Measurements from ENCODE around the gene ZNF407.
"Not testable (repeated sequence)": the region's sequence is repeated elsewhere in the genome, so short reads cannot be mapped to it uniquely, and the experiment has no call there.

Gene ZNF407

DNA sequence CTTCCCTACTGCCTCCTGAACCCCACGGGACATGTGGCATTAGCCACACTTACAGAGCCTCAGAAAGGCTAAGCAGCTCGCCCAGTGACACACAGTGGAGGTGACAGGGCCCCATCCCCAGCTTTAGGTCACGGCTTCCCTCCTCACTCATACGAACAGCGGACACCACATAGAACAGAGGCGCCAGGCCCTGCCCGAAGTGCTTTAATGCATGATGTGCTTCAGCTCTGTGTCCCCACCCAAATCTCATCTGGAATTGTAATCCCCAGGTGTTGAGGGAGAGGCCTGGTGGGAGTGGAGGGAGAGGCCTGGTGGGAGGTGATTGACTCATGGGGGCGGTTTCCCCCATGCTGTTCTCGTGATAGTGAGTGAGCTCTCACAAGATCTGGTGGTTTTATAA lies 476.0 kb downstream of the ZNF407 start:
- no peak for DNase-seq (ENCODE audit: low read depth)

- no peak for DNase-seq (ENCODE audit: low read depth)
These were observed 476.7 kb downstream of the ZNF407 start for GRCh38 chr18:75074196-75075015.

- no peak for DNase-seq (ENCODE audit: low read depth)
These were observed 477.3 kb downstream of the ZNF407 start for GRCh38 chr18:75075016-75075305.

GRCh38 chr18:75075429-75075841 lies 477.8 kb downstream of the ZNF407 start:
- DNase-seq (ENCODE audit: low read depth) = no peak

DNA sequence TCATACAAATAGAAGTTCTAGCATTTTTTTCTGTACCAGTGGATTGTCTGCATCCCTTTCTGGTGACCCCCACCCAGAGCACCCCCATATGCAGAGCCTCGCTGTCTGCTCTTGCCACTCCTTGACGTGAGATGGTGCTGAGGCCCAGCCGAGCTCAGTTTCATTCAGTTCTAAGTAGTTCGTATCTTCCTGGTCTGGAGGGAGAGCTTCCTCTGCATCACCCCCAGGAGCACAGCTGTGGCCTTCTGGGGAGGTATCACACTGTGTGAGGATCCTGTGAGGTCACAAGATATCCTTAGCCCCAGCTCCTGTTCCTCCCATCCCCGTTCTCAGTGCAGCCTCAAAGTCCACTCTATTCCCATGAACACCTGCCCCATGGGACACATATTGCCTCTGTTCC lies 478.6 kb downstream of the ZNF407 start:
- no peak for DNase-seq (ENCODE audit: low read depth)

DNA sequence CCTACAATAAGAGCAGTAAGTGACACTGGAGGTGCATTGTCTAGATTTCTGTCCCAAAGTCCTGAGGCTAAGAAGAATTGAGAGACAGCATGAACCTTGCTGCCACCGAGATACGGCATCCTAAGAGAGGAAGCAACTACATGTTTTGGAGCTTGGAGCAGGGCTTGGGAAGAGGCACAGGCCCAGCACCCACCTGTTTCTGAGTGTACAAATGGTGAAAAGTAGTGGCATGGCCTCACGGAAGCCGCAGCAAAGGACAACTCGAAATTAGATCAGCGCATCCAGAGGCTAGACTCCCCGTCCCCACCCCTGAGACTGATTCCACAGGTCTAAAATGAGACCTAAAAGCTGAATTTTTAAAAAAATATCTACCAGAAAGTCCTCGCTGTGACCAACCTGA lies 483.8 kb downstream of the ZNF407 start:
- no peak for DNase-seq (ENCODE audit: low read depth)

- DNase-seq (ENCODE audit: low read depth) = no peak
These were observed 485.5 kb downstream of the ZNF407 start for GRCh38 chr18:75083131-75083530.

- DNase-seq (ENCODE audit: low read depth) = no peak
These were observed 486.1 kb downstream of the ZNF407 start for GRCh38 chr18:75083761-75084160.

DNA sequence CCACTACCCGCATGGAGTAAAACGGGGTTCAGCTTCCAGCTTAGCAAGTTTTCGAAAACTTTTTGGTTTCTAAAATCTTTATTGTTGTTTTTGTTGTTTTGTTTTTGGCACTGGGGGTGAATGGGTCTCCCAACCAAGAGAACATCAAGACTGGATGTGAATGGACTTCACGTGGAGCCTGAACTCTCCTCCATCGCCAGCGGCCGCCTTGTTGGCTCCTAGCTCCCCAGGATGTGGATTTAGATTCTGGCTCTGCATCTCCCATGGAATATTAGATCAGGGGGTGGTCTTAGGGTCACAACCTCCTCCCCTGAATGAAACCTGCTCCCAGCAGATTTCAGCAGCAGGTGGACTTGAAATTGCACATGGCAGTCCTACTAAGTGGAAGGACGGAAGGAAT lies 488.0 kb downstream of the ZNF407 start:
- DNase-seq (ENCODE audit: low read depth) = not testable (repeated sequence)

GRCh38 chr18:75086494-75087034 lies 488.9 kb downstream of the ZNF407 start:
- no peak for DNase-seq (ENCODE audit: low read depth)

DNA sequence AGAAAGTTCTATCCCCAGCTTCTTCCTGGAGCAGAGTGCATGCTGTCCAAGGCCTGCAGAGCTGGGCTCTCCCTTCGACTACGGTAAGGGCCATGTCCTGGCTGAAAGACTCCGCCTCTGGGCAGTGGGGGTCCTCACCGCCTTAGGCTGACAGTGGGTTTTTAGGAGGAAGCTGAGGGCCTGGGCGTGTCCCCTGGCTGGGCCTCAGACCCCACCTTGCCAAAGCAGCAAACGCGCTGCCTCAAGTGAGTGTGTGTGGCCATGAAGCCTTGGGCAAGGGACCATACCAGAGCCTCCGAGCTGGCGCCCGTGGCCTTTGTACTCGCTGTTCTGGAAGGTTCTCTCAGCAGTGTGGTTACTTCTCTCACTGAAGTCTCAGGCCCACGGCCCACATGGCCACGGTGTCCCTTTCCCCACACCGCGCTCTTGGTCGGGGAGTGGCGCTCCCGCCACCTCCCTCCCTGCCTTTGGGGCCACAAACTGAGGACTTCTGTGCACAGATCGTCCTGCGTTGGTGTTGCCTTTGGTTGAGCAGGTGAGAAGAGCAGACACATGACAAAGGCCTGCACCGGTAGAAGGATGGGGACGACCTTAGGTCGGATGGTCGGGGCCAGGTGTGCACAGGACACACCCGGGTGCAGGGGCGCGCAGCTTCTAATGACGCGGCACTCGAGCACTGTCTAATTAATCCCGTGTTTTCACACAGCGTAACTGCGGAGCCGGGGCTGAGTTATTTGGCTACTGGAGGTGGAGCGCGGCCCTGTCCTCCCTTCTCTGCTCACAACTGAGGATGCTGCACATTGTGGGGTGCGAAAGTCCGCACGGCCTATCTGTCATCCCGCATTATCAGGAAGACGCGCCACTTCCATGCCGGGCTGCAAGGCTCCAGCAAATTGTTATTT lies 489.7 kb downstream of the ZNF407 start:
- DNase-seq (ENCODE audit: low read depth) = no peak

DNA sequence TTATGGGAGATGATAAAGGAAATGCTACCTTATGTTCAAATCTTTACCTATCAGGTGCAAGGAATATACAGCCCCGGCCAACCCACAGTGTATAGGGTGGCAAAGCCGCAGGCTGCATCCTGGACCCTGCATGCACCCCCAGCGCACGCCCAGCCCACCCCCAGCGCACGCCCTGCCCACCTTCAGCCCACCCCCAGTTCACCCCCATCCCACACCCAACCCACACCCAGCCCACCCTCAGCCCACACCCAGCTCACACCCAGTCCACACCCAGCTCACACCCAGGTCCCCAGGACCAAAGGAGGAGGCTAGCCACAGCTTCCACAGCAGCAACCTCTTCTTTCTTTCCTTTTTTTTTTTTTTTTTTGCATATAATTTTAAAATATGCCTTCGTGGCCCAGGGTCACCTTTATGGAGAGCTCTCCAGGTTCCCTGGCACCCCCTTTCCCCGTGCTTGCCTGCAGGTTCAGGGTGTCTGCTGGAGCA lies 490.4 kb downstream of the ZNF407 start:
- no peak for DNase-seq (ENCODE audit: low read depth)

- no peak for DNase-seq (ENCODE audit: low read depth)
These were observed 491.0 kb downstream of the ZNF407 start for GRCh38 chr18:75088622-75089211.

GRCh38 chr18:75089748-75090327 lies 492.2 kb downstream of the ZNF407 start:
- DNase-seq (ENCODE audit: low read depth) = no peak

- no peak for DNase-seq (ENCODE audit: low read depth)
These were observed 492.7 kb downstream of the ZNF407 start for GRCh38 chr18:75090336-75090735.

DNA sequence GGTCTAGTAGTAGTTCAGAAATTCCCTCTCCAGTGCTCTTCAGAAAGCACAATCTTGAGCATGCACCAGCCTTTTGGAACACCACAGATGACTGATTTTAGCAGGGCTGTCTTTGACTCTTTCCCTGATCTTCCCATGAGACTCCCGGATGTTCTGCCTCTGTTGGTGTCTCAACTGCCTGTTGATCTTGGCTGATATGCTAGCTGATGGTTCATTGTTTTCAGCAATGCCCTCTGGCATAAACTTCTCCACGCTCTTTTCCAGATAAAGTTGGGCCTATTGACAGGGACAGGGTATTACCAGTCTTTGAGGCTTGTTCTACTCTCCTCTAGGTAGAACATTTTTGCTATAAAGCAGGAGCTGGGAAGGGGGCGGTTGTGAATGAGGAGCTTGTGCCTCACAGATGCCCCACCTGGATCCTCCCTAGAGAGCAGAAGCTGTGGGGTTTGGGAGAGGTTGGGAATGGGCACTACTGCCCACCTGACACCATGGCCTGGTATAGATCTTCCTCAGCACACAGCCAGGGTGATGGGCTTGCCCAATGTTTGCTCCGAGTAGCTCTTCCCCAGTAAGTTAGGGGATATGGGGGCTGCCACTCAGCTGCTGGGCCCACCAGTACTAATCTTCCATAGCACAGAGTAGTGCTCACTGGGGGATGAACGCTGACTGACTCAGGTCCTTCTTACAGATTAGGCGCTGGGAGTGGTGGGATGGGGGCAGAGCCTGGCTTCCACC lies 500.0 kb downstream of the ZNF407 start:
- no peak for DNase-seq (ENCODE audit: low read depth)

GRCh38 chr18:75100832-75101630 lies 503.4 kb downstream of the ZNF407 start:
- DNase-seq (ENCODE audit: low read depth) = no peak

- DNase-seq (ENCODE audit: low read depth) = no peak
These were observed 504.2 kb downstream of the ZNF407 start for GRCh38 chr18:75101916-75102315.

DNA sequence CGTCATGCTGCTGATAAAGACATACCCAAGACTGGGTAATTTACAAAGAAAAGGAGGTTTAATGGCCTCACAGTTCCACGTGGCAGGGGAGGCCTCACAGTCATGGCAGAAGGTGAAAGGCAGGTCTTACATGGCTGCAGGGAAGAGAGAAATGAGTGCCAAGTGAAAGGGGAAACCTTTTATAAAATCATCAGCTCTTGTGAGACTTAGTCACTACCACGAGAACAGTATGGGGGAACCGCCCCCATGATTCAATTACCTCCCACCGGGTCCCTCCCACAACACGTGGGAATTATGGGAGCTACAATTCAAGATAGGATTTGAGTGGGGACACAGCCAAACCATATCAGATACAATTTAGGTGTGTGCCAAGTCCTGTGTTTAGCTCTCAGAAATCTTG lies 506.4 kb downstream of the ZNF407 start:
- not testable (repeated sequence) for DNase-seq (ENCODE audit: low read depth)

- DNase-seq (ENCODE audit: low read depth) = no peak
These were observed 506.8 kb downstream of the ZNF407 start for GRCh38 chr18:75104483-75104882.
